Measurements from ENCODE around the gene BLID. TPM values are rescaled to one million over a fixed set of nuclear protein-coding genes. Genes with fewer than 3 reads are reported as not detected.
A peak's percentile ranks its signal among the peaks of the same experiment; 100 is the strongest.

The BLID gene
- total and polyA plus RNA-seq, 2 of the 4 experiments (the other 2 are of a cell fraction) = 0.24 to 30.8 TPM

GRCh38 chr11:122104341-122104740, 11.7 kb downstream of the BLID start:
- Histone ChIP-seq H3K36me3 (ENCODE audit: control insufficient read depth, insufficient read depth, low read length) (peaks cover 26% of the 10 kb centered on the region), H2AK9ac (replicated peaks; ENCODE audit: low read depth, low read length, poor library complexity) (no peak overlapping the region), H2AFZ (replicated peaks; ENCODE audit: low read length, poor library complexity) (no peak overlapping the region), H4K91ac (ENCODE audit: insufficient read depth, low read depth, low read length) (no peak overlapping the region), H3K4me1 (ENCODE audit: control insufficient read depth, insufficient read depth, low read length) (peaks cover 17% of the 10 kb centered on the region), H3K4ac (ENCODE audit: low read depth, low read length) (0 out of 2 replicates have a peak overlapping the region, but pooled peaks have one; percentile 18), H3K27me3 (ENCODE audit: control insufficient read depth, insufficient read depth, low read length) (no peaks in the 10 kb centered on the region), H2BK120ac (ENCODE audit: low read depth, low read length) (peak overlapping the region; percentile 29; the same call in 1 of the 2 replicates), H3K9ac (ENCODE audit: low read depth, low read length) (no peak overlapping the region), H4K8ac (ENCODE audit: low read depth in 2 of 2, low read length in 2 of 2) (no peak overlapping the region), H3K9me1 (ENCODE audit: insufficient read depth, low read length) (peaks cover 9% of the 10 kb centered on the region), H2BK5ac (ENCODE audit: low read depth, low read length, poor library complexity, severe bottlenecking) (peak overlapping the region; percentile 64), H3K23ac (ENCODE audit: low read depth, low read length) (no peak overlapping the region), H3K27ac (ENCODE audit: insufficient read depth, low read length) (peak overlapping the region; percentile 28; the same call in 1 of the 2 replicates), H3K4me3 (ENCODE audit: insufficient read depth, low read depth, low read length) (no peak overlapping the region), H2BK20ac (ENCODE audit: low read depth, low read length) (no peak overlapping the region), H2AK5ac (ENCODE audit: low read depth, low read length) (peak overlapping the region; percentile 10; the same call in 1 of the 2 replicates), H3K56ac (ENCODE audit: extremely low read depth, insufficient read depth, low read length) (peak overlapping the region; percentile 51; the same call in 1 of the 2 replicates), H3K14ac (replicated peaks; ENCODE audit: low read depth, low read length) (no peak overlapping the region), H3K18ac (ENCODE audit: low read depth, low read length) (no peak overlapping the region), H3K9me3 (ENCODE audit: control insufficient read depth, insufficient read depth, low read length) (no peaks in the 10 kb centered on the region), H3K4me2 (ENCODE audit: low read depth, low read length) (peak overlapping the region; percentile 4; the same call in 1 of the 2 replicates), H3K79me1 (ENCODE audit: low read depth in 1 of 2, low read length in 2 of 2) (peaks cover 0 to 57% of the 10 kb centered on the region in 2 experiments; a peak in 3 of 4 replicates), H4K5ac (ENCODE audit: low read depth, low read length) (no peak overlapping the region), H2BK15ac (ENCODE audit: low read depth, low read length) (no peak overlapping the region), H4K20me1 (ENCODE audit: insufficient read depth, low read length) (peaks cover 40% of the 10 kb centered on the region)
- dilution Hi-C loops (cut with HindIII; ENCODE audit: low sequenced_read_pairs, unreplicated experiment) = no loop called here
- ATAC-seq (ENCODE audit: low read depth) (no peak), DNase-seq (no peak)
- POLR2A ChIA-PET (ENCODE audit: unreplicated experiment) = no interaction called here
- WGBS, 2 experiments (ENCODE audit: extremely low coverage in 2 of 2, insufficient read length in 1 of 2) = no CpG with 5 or more reads among the region's 1 CpG
- no TSS peak for BruUV-seq (replicated peaks)
- in situ Hi-C loops (cut with MboI; ENCODE audit: low sequenced_read_pairs) = loop anchor here (5.0 to 25.0 kb wide), 4 partner anchors 100 to 642 kb away; partner anchors contain the start of genes SORL1 and SORL1-AS1
- CTCF ChIA-PET = no interaction called here
- intact Hi-C loops (cut with micrococcal nuclease) = loop anchor here (5.0 kb wide), 2 partner anchors 277 to 787 kb away; no protein-coding TSS in a partner anchor
- TF ChIP-seq MAZ (IDR thresholded peaks at IDR 0.05; ENCODE audit: borderline replicate concordance, low read depth, low read length) = no peak
- TF ChIP-seq RAD21 (IDR thresholded peaks at IDR 0.05; ENCODE audit: low read length) = no peak
- no peak for TF ChIP-seq BHLHE40 (IDR thresholded peaks at IDR 0.05; ENCODE audit: low read depth, low read length)
- TF ChIP-seq RFX5 (IDR thresholded peaks at IDR 0.05; ENCODE audit: low read depth, low read length) = no peak
- TF ChIP-seq POLR2A (IDR thresholded peaks at IDR 0.05; ENCODE audit: low read depth, low read length) = no peak
- no peak for TF ChIP-seq CEBPB (IDR thresholded peaks at IDR 0.05; ENCODE audit: low read depth, low read length)
- TF ChIP-seq, protein P1, sequence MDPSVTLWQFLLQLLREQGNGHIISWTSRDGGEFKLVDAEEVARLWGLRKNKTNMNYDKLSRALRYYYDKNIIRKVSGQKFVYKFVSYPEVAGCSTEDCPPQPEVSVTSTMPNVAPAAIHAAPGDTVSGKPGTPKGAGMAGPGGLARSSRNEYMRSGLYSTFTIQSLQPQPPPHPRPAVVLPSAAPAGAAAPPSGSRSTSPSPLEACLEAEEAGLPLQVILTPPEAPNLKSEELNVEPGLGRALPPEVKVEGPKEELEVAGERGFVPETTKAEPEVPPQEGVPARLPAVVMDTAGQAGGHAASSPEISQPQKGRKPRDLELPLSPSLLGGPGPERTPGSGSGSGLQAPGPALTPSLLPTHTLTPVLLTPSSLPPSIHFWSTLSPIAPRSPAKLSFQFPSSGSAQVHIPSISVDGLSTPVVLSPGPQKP (IDR thresholded peaks at IDR 0.05; ENCODE audit: borderline replicate concordance, low read depth, low read length) = no peak
- no peak for TF ChIP-seq MXI1 (IDR thresholded peaks at IDR 0.05; ENCODE audit: borderline replicate concordance, low read depth, low read length)
- no peak for TF ChIP-seq NFE2L2 (IDR thresholded peaks at IDR 0.05; ENCODE audit: low read depth, low read length)
- TF ChIP-seq MAFK (IDR thresholded peaks at IDR 0.05; ENCODE audit: low read depth, low read length) = no peak
- no peak for TF ChIP-seq SMC3 (IDR thresholded peaks at IDR 0.05; ENCODE audit: low read depth, low read length)
- no peak for TF ChIP-seq CHD1 (IDR thresholded peaks at IDR 0.05; ENCODE audit: low read depth, low read length)
- no peak for TF ChIP-seq USF2 (IDR thresholded peaks at IDR 0.05; ENCODE audit: low read depth, low read length)
- TF ChIP-seq CTCF (conservative IDR thresholded peaks at IDR 0.05; ENCODE audit: low read depth, low read length) = no peak
- TF ChIP-seq RCOR1 (IDR thresholded peaks at IDR 0.05; ENCODE audit: insufficient replicate concordance, low read length) = no peak
- TF ChIP-seq FOS (IDR thresholded peaks at IDR 0.05; ENCODE audit: low read depth, low read length) = no peak
